IPS-20b (cell line): ENCODE data around the gene CCN6.
A peak's percentile ranks its signal among the peaks of the same experiment; 100 is the strongest.

Source experiments
- H3K27ac ChIP-seq: one replicate; pipeline ENCODE4 v1.5.1; 2013; ENCODE audit warnings: low read length
- H3K27me3 ChIP-seq: 2 replicates; pipeline ENCODE4 v1.6.1; 2013; ENCODE audit warnings: mild to moderate bottlenecking, low read length, inconsistent platforms; ENCODE audit not compliant: insufficient read depth
- H3K36me3 ChIP-seq: 2 replicates; pipeline ENCODE4 v1.6.1; 2013; ENCODE audit warnings: low read depth, mild to moderate bottlenecking, inconsistent platforms, low read length, moderate library complexity; ENCODE audit not compliant: insufficient read depth
- H3K4me1 ChIP-seq: 2 replicates; pipeline ENCODE4 v1.6.1; 2013; ENCODE audit warnings: mild to moderate bottlenecking, control low read depth, inconsistent platforms, low read length, moderate library complexity; ENCODE audit not compliant: insufficient read depth
- H3K4me3 ChIP-seq: 2 replicates; pipeline ENCODE4 v1.5.1; 2013; ENCODE audit warnings: mild to moderate bottlenecking, low read length, inconsistent platforms
- H3K9ac ChIP-seq: 2 replicates; pipeline ENCODE4 v1.6.1; 2013; ENCODE audit warnings: low read depth, mild to moderate bottlenecking, inconsistent platforms, low read length, moderate library complexity
- H3K9me3 ChIP-seq: 2 replicates; pipeline ENCODE4 v1.6.1; 2013; ENCODE audit warnings: mild to moderate bottlenecking, low read depth, low read length, inconsistent platforms; ENCODE audit not compliant: insufficient read depth

The CCN6 gene

GRCh38 chr6:112058243-112059032, 4.5 kb downstream of the CCN6 start:
- H3K27me3 ChIP-seq: no peaks in the 10 kb centered on the region

GRCh38 chr6:112061605-112062004, 7.7 kb downstream of the CCN6 start:
- no peaks in the 10 kb centered on the region for H3K9me3 ChIP-seq
- no peaks in the 10 kb centered on the region for H3K36me3 ChIP-seq

More at GRCh38 chr6:112058243-112059032, 4.5 kb downstream of the CCN6 start:
- H3K27ac ChIP-seq: no peak overlapping the region
- no peak overlapping the region for H3K9ac ChIP-seq
- H3K4me1 ChIP-seq: no peaks in the 10 kb centered on the region
- H3K36me3 ChIP-seq: no peaks in the 10 kb centered on the region
- H3K9me3 ChIP-seq: no peaks in the 10 kb centered on the region
- no peak overlapping the region for H3K4me3 ChIP-seq

GRCh38 chr6:112062966-112063365, 9.1 kb downstream of the CCN6 start:
- no peaks in the 10 kb centered on the region for H3K4me1 ChIP-seq
- no peaks in the 10 kb centered on the region for H3K36me3 ChIP-seq
- no peak overlapping the region for H3K27ac ChIP-seq
- no peak overlapping the region for H3K9ac ChIP-seq
- H3K9me3 ChIP-seq: no peaks in the 10 kb centered on the region
- no peaks in the 10 kb centered on the region for H3K27me3 ChIP-seq
- no peak overlapping the region for H3K4me3 ChIP-seq

More at GRCh38 chr6:112061605-112062004, 7.7 kb downstream of the CCN6 start:
- no peak overlapping the region for H3K4me3 ChIP-seq
- H3K4me1 ChIP-seq: no peaks in the 10 kb centered on the region
- no peak overlapping the region for H3K9ac ChIP-seq
- H3K27me3 ChIP-seq: no peaks in the 10 kb centered on the region
- no peak overlapping the region for H3K27ac ChIP-seq

- Histone ChIP-seq H3K4me3 (no peak overlapping the region), H3K4me1 (no peaks in the 10 kb centered on the region), H3K27me3 (no peaks in the 10 kb centered on the region), H3K9me3 (no peaks in the 10 kb centered on the region), H3K9ac (no peak overlapping the region), H3K36me3 (peaks cover 5% of the 10 kb centered on the region; the same call in 1 of the 2 replicates), H3K27ac (no peak overlapping the region)
These were observed 11.6 kb downstream of the CCN6 start for GRCh38 chr6:112065426-112065986.

- no peaks in the 10 kb centered on the region for H3K9me3 ChIP-seq
- H3K27me3 ChIP-seq: no peaks in the 10 kb centered on the region
- H3K4me1 ChIP-seq: no peaks in the 10 kb centered on the region
- no peak overlapping the region for H3K27ac ChIP-seq
- peaks cover 11% of the 10 kb centered on the region for H3K36me3 ChIP-seq
- H3K9ac ChIP-seq: no peak overlapping the region
- H3K4me3 ChIP-seq: no peak overlapping the region
These were observed 12.7 kb downstream of the CCN6 start for GRCh38 chr6:112066606-112067005.

- H3K4me3 ChIP-seq: no peak overlapping the region
- no peak overlapping the region for H3K9ac ChIP-seq
- H3K36me3 ChIP-seq: peaks cover 44% of the 10 kb centered on the region
- H3K4me1 ChIP-seq: no peaks in the 10 kb centered on the region
- H3K9me3 ChIP-seq: no peaks in the 10 kb centered on the region
- no peaks in the 10 kb centered on the region for H3K27me3 ChIP-seq
- H3K27ac ChIP-seq: no peak overlapping the region
These were observed 27.7 kb downstream of the CCN6 start for GRCh38 chr6:112081569-112081968.

GRCh38 chr6:112085286-112086065, 31.6 kb downstream of the CCN6 start:
- Histone ChIP-seq H3K27ac (no peak overlapping the region), H3K4me1 (no peaks in the 10 kb centered on the region), H3K9ac (no peak overlapping the region), H3K36me3 (peaks cover 25% of the 10 kb centered on the region), H3K27me3 (peaks cover 8% of the 10 kb centered on the region; the same call in 1 of the 2 replicates), H3K4me3 (no peak overlapping the region), H3K9me3 (no peaks in the 10 kb centered on the region)

GRCh38 chr6:112086744-112087135, 32.8 kb downstream of the CCN6 start:
- Histone ChIP-seq H3K9me3 (no peaks in the 10 kb centered on the region), H3K27ac (no peak overlapping the region), H3K4me1 (no peaks in the 10 kb centered on the region), H3K4me3 (peak overlapping the region; percentile 93), H3K9ac (peak overlapping the region; percentile 81), H3K27me3 (peaks cover 8% of the 10 kb centered on the region; the same call in 1 of the 2 replicates), H3K36me3 (peaks cover 20% of the 10 kb centered on the region; the same call in 1 of the 2 replicates)

- H3K27me3 ChIP-seq: peaks cover 8% of the 10 kb centered on the region; the same call in 1 of the 2 replicates
- peaks cover 20% of the 10 kb centered on the region; the same call in 1 of the 2 replicates for H3K36me3 ChIP-seq
- H3K9ac ChIP-seq: peak within 1 kb of the TSS; percentile 81
- H3K9me3 ChIP-seq: no peaks in the 10 kb centered on the region
- H3K4me3 ChIP-seq: peak within 1 kb of the TSS; percentile 93
- H3K4me1 ChIP-seq: no peaks in the 10 kb centered on the region
- H3K27ac ChIP-seq: no peak within 1 kb of the TSS
These were observed 33.4 kb downstream of the CCN6 start, which contains the start of the genes FAM229B and TUBE1 for GRCh38 chr6:112087136-112087911. Gene FAM229B (plus strand): TSS chr6:112087591. CDS start chr6:112099284, 11,693 bp downstream. Gene TUBE1 (minus strand): TSS chr6:112087482. CDS start chr6:112087434, 48 bp downstream.

GRCh38 chr6:112087916-112088315, 34.0 kb downstream of the CCN6 start:
- peaks cover 20% of the 10 kb centered on the region; the same call in 1 of the 2 replicates for H3K36me3 ChIP-seq
- H3K27me3 ChIP-seq: peaks cover 8% of the 10 kb centered on the region; the same call in 1 of the 2 replicates
- peak overlapping the region; percentile 93 for H3K4me3 ChIP-seq
- H3K27ac ChIP-seq: no peak overlapping the region
- no peaks in the 10 kb centered on the region for H3K9me3 ChIP-seq
- no peaks in the 10 kb centered on the region for H3K4me1 ChIP-seq
- H3K9ac ChIP-seq: peak overlapping the region; percentile 81; the same call in 1 of the 2 replicates

- no peaks in the 10 kb centered on the region for H3K27me3 ChIP-seq
- H3K9ac ChIP-seq: no peak overlapping the region
- H3K36me3 ChIP-seq: no peaks in the 10 kb centered on the region
- no peaks in the 10 kb centered on the region for H3K9me3 ChIP-seq
- H3K4me1 ChIP-seq: peaks cover 18% of the 10 kb centered on the region; the same call in 1 of the 2 replicates
- no peak overlapping the region for H3K27ac ChIP-seq
- no peak overlapping the region for H3K4me3 ChIP-seq
These were observed 43.0 kb downstream of the CCN6 start for GRCh38 chr6:112096901-112097300.
